Testis (tissue), 3 donors: ENCODE measurements around the gene GFOD1. TPM values are rescaled to one million over a fixed set of nuclear protein-coding genes. Genes with fewer than 3 reads are reported as not detected.

Experiments used
- DNase-seq: peaks from one replicate; pipeline ENCODE4 v3.0.0-alpha.2; 2019
- H3K27ac ChIP-seq, 2 donors: fragments of 200-600 bp; sonication (generic); one replicate each; pipeline ENCODE4 v1.5.1; 2019
- H3K27me3 ChIP-seq: fragments of 200-600 bp; sonication (generic); one replicate; pipeline ENCODE4 v1.5.1; 2019
- H3K36me3 ChIP-seq: fragments of 200-600 bp; sonication (generic); one replicate; pipeline ENCODE4 v1.5.1; 2017; ENCODE audit warnings: low read depth; ENCODE audit errors: missing control alignments
- H3K4me1 ChIP-seq: fragments of 200-600 bp; sonication (generic); one replicate; pipeline ENCODE4 v1.5.1; 2019
- H3K4me3 ChIP-seq, 2 donors: fragments of 200-600 bp; sonication (generic); one replicate each; pipeline ENCODE4 v1.5.1; 2017 to 2019
- H3K9me3 ChIP-seq: fragments of 200-600 bp; sonication (generic); one replicate; pipeline ENCODE4 v1.5.1; 2017
- CTCF ChIP-seq, 3 experiments: fragments of 450-650 bp in 2 of 3; fragments of 200-600 bp in 1 of 3; sonication (generic) in 1 of 3; IDR thresholded peaks; one replicate each; pipeline ENCODE4 v1.5.1; 2016 to 2019; ENCODE audit warnings: antibody characterized with exemption in 3 of 3, mild to moderate bottlenecking in 2 of 3, moderate library complexity in 1 of 3
- POLR2A ChIP-seq: fragments of 450-650 bp; IDR thresholded peaks from one replicate; pipeline ENCODE4 v1.6.1; 2017; ENCODE audit warnings: antibody characterized with exemption, mild to moderate bottlenecking, moderate library complexity
- WGBS, 2 donors: methylation state at CpG; one replicate each; pipeline ENCODE4 v1.1.5; 2018; 5-methylcytosine and 5-hydroxymethylcytosine counted together
- intact Hi-C: fragments of 100-400 bp; cut with DNase I; formaldehyde crosslinking; loops from one replicate; pipeline ENCODE4 v1.15.1; 2023; ENCODE audit warnings: low total_unique reads
- polyA plus RNA-seq: library from polyadenylated mRNA; stranded (reverse); fragments of 350-450 nt; fragmentation: Illumina TruSeq; extraction: RNeasy Lipid Tissue Mini Kit (QIAGEN cat#74804); gene quantifications from one replicate; pipeline ENCODE4 v1.2.3, GENCODE V29; 2014; ENCODE audit warnings: low read depth, low replicate concordance; ENCODE audit not compliant: insufficient read depth
- total RNA-seq, 2 donors: library from RNA; depleted of rRNA; stranded (reverse); fragments of >200 nt; gene quantifications; one replicate each; pipeline ENCODE4 v1.2.3, GENCODE V29; 2016

The GFOD1 gene
- total and polyA plus RNA-seq, 3 donors from 2014 or later = 2.5 to 5.4 (median 5.0) TPM

GRCh38 chr6:13496513-13497190 is 9.3 kb upstream of the GFOD1 start:
- intact Hi-C loops = no loop called here
- TF ChIP-seq CTCF (IDR thresholded peaks at IDR 0.05) (no peak), POLR2A (no peak)
- H3K4me3 ChIP-seq = no peak overlapping the region
- no peaks in the 10 kb centered on the region for H3K27me3 ChIP-seq
- H3K36me3 ChIP-seq = no peaks in the 10 kb centered on the region
- no peak overlapping the region for H3K27ac ChIP-seq
- H3K9me3 ChIP-seq = no peaks in the 10 kb centered on the region
- 60 to 62% methylated on average over 1 of the region's 1 CpG for WGBS, 2 donors
- no peaks in the 10 kb centered on the region for H3K4me1 ChIP-seq
- DNase-seq = no peak

- WGBS, 2 donors = 76 to 78% methylated on average over 3 of the region's 3 CpGs
- intact Hi-C loops = no loop called here
- TF ChIP-seq POLR2A (no peak), CTCF (IDR thresholded peaks at IDR 0.05) (no peak)
- H3K4me3 ChIP-seq = no peak overlapping the region
- no peaks in the 10 kb centered on the region for H3K27me3 ChIP-seq
- H3K36me3 ChIP-seq = no peaks in the 10 kb centered on the region
- H3K27ac ChIP-seq = no peak overlapping the region
- DNase-seq = no peak
- H3K4me1 ChIP-seq = no peaks in the 10 kb centered on the region
- H3K9me3 ChIP-seq = no peaks in the 10 kb centered on the region
These were observed 8.4 kb upstream of the GFOD1 start for GRCh38 chr6:13495818-13496217.

- Histone ChIP-seq H3K4me1 (no peaks in the 10 kb centered on the region), H3K27me3 (no peaks in the 10 kb centered on the region), H3K9me3 (no peaks in the 10 kb centered on the region), H3K36me3 (no peaks in the 10 kb centered on the region), H3K27ac (no peak overlapping the region), H3K4me3 (no peak overlapping the region)
- 82 to 84% methylated on average over 5 of the region's 5 CpGs for WGBS, 2 donors
- intact Hi-C loops = no loop called here
- TF ChIP-seq CTCF (IDR thresholded peaks at IDR 0.05) = no peak
- DNase-seq = no peak
These were observed 7.8 kb upstream of the GFOD1 start for GRCh38 chr6:13495112-13495776.

- DNase-seq = no peak
- intact Hi-C loops = no loop called here
- TF ChIP-seq POLR2A (no peak), CTCF (IDR thresholded peaks at IDR 0.05) (no peak)
- H3K27ac ChIP-seq = no peak overlapping the region
- H3K36me3 ChIP-seq = no peaks in the 10 kb centered on the region
- 52 to 84% methylated on average over 2 to 3 of the region's 3 CpGs for WGBS, 2 donors
- no peaks in the 10 kb centered on the region for H3K9me3 ChIP-seq
- H3K4me1 ChIP-seq = no peaks in the 10 kb centered on the region
- no peak overlapping the region for H3K4me3 ChIP-seq
- no peaks in the 10 kb centered on the region for H3K27me3 ChIP-seq
These were observed 6.7 kb upstream of the GFOD1 start for GRCh38 chr6:13494137-13494536.

- no peaks in the 10 kb centered on the region for H3K4me1 ChIP-seq
- WGBS, 2 donors = 95% methylated on average over 3 of the region's 3 CpGs
- DNase-seq = no peak
- H3K36me3 ChIP-seq = no peaks in the 10 kb centered on the region
- H3K4me3 ChIP-seq = no peak overlapping the region
- H3K27me3 ChIP-seq = no peaks in the 10 kb centered on the region
- H3K9me3 ChIP-seq = no peaks in the 10 kb centered on the region
- no peak for TF ChIP-seq POLR2A
- no peak for TF ChIP-seq CTCF (IDR thresholded peaks at IDR 0.05)
- intact Hi-C loops = no loop called here
- H3K27ac ChIP-seq = no peak overlapping the region
These were observed 5.7 kb upstream of the GFOD1 start for GRCh38 chr6:13493147-13493546.
